ENCODE results near the gene PRKCZ. TPM values are rescaled to one million over a fixed set of nuclear protein-coding genes. Genes with fewer than 3 reads are reported as not detected.
A peak's percentile ranks its signal among the peaks of the same experiment; 100 is the strongest.

The PRKCZ gene
- total and polyA plus RNA-seq, 7 donors, result 0.07 to 2.3 (median 0.42) TPM; not detected in 1

DNA sequence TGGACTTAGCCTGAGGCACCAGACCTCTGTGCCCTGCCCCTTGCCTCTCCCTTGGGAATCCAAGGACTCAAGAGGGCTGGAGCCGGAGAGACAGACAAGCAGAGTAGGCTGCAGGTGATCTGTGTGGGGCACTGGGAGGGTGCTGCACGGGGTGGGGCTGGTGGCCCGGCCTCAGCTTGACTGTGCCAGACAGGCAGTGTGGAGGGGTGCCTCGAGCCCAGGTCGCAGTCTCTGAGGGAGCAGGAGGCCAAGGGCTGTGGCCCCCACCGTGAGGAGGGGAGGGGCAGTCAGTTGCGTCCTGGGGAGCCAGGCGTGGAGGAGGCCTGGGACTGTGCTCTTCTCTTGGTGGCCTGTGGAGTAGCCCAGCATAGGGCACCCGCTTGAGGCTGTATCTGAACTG is 27.0 kb upstream of the PRKCZ start:
- peaks cover 0 to 56% (median 34%) of the 10 kb centered on the region in 3 donors for H3K27me3 ChIP-seq (ENCODE audit: insufficient read depth in 3 of 3, low read length in 2 of 3)

DNA sequence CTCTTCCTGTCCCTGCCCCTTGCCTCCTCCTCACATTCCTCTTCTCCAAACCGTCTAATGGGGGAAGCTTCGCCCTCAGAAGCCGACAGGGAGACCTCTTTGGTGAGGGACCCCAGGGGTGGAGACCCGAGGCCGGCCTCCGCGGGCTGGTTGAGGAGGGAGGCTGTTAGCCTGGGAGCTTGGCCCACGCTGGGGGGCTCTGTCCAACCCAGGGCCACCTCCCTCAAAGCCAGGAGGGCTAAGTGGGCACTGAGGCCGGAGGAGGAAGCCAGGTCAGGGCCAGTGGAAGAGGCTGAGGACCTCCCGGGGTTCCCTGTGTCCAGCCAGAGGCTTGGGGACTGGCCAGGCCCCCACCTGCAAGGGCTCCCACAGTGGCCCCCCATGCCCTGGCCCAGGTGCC is 25.8 kb upstream of the PRKCZ start:
- no peak for ATAC-seq
- Histone ChIP-seq H3K36me3 (ENCODE audit: insufficient read depth in 1 of 2, low read depth in 1 of 2) (no peaks in the 10 kb centered on the region), H3K4me1 (peaks cover 4% of the 10 kb centered on the region), H3K9me3 (no peaks in the 10 kb centered on the region), H3K4me3 (no peak overlapping the region), H3K27ac (no peak overlapping the region), H3K27me3 (ENCODE audit: insufficient read depth in 3 of 3, low read length in 2 of 3) (peaks cover 0 to 46% (median 26%) of the 10 kb centered on the region in 3 donors)
- 89 to 93% (median 93%) methylated on average over 9 to 10 of the region's 10 CpGs for WGBS, 3 donors
- no peak for DNase-seq
- intact Hi-C loops (cut with DNase I), result no loop called here
- TF ChIP-seq, protein P1, sequence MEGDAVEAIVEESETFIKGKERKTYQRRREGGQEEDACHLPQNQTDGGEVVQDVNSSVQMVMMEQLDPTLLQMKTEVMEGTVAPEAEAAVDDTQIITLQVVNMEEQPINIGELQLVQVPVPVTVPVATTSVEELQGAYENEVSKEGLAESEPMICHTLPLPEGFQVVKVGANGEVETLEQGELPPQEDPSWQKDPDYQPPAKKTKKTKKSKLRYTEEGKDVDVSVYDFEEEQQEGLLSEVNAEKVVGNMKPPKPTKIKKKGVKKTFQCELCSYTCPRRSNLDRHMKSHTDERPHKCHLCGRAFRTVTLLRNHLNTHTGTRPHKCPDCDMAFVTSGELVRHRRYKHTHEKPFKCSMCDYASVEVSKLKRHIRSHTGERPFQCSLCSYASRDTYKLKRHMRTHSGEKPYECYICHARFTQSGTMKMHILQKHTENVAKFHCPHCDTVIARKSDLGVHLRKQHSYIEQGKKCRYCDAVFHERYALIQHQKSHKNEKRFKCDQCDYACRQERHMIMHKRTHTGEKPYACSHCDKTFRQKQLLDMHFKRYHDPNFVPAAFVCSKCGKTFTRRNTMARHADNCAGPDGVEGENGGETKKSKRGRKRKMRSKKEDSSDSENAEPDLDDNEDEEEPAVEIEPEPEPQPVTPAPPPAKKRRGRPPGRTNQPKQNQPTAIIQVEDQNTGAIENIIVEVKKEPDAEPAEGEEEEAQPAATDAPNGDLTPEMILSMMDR (IDR thresholded peaks at IDR 0.05), result no peak

More for the DNA sequence above, 27.0 kb upstream of the PRKCZ start:
- Histone ChIP-seq H3K4me1 (peaks cover 4% of the 10 kb centered on the region), H3K4me3 (no peak overlapping the region), H3K9me3 (no peaks in the 10 kb centered on the region), H3K27ac (no peak overlapping the region), H3K36me3 (ENCODE audit: insufficient read depth in 1 of 2, low read depth in 1 of 2) (no peaks in the 10 kb centered on the region)
- intact Hi-C loops (cut with DNase I), result no loop called here
- no peak for ATAC-seq
- TF ChIP-seq, protein P1 (IDR thresholded peaks at IDR 0.05), result no peak
- DNase-seq, result no peak
- 80 to 86% (median 85%) methylated on average over 9 of the region's 9 CpGs for WGBS, 3 donors

- intact Hi-C loops (cut with DNase I), result no loop called here
- TF ChIP-seq, protein P1 (IDR thresholded peaks at IDR 0.05), result no peak
- no peak for ATAC-seq
- Histone ChIP-seq H3K9me3 (no peaks in the 10 kb centered on the region), H3K4me3 (peak overlapping the region; percentile 49), H3K27me3 (ENCODE audit: insufficient read depth in 3 of 3, low read length in 2 of 3) (peaks cover 0 to 41% (median 22%) of the 10 kb centered on the region in 3 donors), H3K4me1 (peaks cover 4% of the 10 kb centered on the region), H3K27ac (peak overlapping the region; percentile 11), H3K36me3 (ENCODE audit: insufficient read depth in 1 of 2, low read depth in 1 of 2) (no peaks in the 10 kb centered on the region)
- no peak for DNase-seq
- 88 to 92% (median 89%) methylated on average over 18 of the region's 18 CpGs for WGBS, 3 donors
Measured at GRCh38 chr1:2024887-2025286, 25.3 kb upstream of the PRKCZ start.

- DNase-seq (peak; percentile 44 to 76), ATAC-seq (peak; percentile 57 to 92 (median 80))
- Histone ChIP-seq H3K4me1 (peaks cover 4% of the 10 kb centered on the region), H3K9me3 (no peaks in the 10 kb centered on the region), H3K27ac (peak overlapping the region; percentile 11), H3K27me3 (ENCODE audit: insufficient read depth in 3 of 3, low read length in 2 of 3) (peaks cover 0 to 35% (median 15%) of the 10 kb centered on the region in 3 donors), H3K4me3 (peak overlapping the region; percentile 49), H3K36me3 (ENCODE audit: insufficient read depth in 1 of 2, low read depth in 1 of 2) (no peaks in the 10 kb centered on the region)
- TF ChIP-seq, protein P1 (IDR thresholded peaks at IDR 0.05), result no peak
- 5 to 11% (median 8%) methylated on average over 39 of the region's 39 CpGs for WGBS, 3 donors
- intact Hi-C loops (cut with DNase I), result no loop called here
Measured at GRCh38 chr1:2025491-2025981, 24.7 kb upstream of the PRKCZ start.

Data from psoas muscle (tissue), 8 donors.